ENCODE measurements around the gene KRTAP5-10.
"Not testable (repeated sequence)": the region's sequence is repeated elsewhere in the genome, so short reads cannot be mapped to it uniquely, and the experiment has no call there.

The KRTAP5-10 gene, protein sequence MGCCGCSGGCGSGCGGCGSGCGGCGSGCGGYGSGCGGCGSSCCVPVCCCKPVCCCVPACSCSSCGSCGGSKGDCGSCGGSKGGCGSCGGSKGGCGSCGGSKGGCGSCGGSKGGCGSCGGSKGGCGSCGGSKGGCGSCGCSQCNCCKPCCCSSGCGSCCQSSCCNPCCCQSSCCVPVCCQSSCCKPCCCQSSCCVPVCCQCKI

DNA sequence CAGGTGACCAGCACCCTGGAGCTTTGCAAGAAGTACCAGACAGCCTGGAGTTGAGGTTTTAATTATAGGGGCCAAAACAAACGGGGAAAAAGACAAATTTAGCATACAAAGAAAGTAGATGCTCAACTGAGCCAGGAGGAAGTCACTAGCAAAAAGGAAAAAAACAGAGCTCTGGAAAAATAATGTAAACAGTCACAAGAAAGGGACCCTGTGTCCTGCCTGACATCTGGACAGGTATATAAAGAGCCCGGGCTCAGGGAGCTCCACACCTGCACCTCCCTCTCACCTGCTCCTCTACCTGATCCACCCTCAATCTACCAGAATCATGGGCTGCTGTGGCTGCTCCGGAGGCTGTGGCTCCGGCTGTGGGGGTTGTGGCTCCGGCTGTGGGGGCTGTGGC lies at the start of gene KRTAP5-10:
KRTAP5-10 (plus strand) TSS at position 301 of the 400 bp plus-strand sequence; CDS start at position 326, 25 bp downstream.
- no peak for DNase-seq

DNA sequence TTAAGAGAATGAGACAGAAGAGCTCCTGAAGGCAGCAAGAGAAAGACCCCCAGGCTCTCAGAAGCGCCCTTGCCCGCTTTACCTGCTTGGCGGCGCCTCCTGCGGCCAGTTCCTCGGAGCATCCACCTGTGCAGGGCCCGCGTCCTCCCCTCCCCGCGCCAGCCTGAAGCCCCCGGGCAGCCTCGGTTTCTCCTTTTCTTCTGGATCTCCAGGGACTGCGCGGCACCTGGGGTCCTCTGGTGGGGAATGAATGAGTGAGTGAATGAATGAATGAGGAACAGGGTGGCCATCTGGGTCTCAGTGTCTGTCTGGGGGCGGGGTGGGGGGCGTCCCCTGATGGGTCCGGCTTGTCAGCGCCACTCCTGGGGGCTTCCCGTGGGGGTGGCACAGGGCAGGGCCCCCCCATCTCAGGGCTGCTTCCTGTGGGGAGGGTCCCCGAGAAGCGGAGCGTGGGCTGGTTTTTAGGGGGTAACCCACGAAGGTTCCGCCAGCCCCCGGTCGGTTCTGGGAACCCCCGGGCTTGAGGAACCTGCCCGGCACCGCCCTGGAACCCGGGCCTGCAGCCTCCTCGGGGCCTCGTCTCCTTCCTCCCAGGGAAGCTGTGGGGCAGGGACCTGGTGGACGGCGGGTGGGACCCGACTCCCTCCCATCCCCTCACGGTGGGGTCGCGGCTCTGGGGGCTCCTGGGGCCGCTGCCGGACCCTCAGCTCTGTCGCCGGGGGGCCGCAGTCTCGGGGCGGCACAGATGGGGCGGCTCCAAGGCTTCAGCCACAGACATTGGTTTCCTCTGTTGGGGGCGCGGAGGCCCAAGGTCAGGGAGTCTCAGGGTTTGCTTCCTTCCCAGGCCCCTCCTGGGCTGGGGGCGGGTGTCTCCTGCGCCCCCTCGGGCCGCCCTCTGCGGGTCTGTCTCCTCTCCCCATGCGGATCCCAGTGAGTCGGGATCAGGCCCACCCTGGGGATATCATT lies 46.6 kb upstream of the KRTAP5-10 start:
- no peak for DNase-seq

DNA sequence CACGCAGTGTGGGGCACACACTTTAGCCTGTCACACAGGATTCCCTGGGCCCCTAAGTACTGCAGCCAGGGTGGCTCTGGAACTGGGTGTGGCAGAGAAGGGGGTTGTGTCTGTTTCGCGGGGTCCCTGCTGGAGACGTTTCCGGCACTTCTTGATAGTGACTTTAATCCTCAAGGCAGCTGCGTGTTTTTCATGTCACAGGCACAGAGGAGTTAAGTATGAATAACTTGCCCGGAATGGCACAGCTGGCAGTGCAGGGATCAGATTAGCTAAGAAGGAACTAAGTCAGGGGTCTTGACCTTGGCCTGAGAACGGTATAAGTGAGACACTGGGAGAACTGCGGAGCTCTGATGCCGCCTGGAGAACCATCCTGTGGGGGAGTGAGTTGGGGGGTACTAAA lies 45.8 kb upstream of the KRTAP5-10 start:
- no peak for DNase-seq

DNA sequence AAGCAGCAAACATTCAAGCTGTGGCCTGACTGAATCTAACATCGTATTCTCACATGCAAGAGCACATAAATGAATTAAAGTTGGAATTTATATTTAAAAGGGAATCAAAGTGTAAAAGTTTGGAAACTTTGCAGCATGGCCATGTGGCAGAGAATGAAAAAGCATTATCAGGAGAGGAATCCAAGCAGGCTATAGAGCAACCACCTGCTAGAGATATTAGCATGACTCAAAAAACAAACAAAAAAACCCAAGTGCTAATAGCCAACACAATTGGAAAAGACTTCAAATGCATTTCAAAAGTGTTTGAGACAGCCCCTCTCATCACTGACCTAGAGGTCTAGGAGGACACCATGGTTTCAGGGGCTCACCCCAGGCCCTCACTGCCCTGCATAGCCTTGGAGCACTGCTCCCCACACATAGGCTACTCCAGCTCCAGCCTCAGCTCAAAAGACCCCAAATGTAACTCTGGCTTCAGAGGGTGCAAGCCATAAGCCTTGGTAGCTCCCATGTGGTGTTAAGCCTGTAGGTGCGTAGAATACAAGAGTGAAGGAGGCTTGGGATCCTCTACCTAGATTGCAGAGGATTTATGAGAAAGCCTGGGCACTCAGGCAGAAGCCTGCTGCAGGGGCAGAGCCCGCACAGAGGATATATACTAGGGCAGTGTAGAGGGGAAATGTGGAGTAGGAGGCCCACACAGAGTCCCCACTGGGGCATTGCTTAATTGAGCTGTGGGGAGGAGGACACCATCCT lies 40.0 kb upstream of the KRTAP5-10 start:
- DNase-seq: no peak

DNA sequence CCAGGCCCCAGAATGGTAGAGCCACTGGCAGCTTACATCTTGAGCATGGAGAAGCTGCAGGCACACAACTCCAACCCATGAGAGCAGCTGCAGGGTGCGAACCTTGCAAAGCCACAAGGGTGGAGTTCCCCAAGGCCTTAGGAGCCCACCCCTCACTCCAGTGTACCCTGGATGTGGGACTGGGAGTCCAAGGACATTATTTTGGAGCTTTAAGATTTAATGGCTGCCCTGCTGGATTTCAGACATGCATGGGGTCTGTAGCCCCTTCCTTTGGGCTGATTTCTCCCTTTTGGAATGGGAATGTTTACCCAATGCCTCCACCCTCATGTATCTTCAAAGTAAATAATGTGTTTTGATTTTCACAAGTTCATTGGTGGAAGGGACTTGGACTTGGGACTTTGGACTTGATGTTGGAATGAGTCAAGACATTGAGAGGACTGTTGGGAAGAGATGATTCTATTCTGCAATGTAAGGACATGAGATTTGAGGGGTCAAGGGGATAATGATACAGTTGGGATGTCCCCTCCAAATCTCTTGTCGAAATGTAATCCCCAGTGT lies 39.3 kb upstream of the KRTAP5-10 start:
- DNase-seq: no peak

DNA sequence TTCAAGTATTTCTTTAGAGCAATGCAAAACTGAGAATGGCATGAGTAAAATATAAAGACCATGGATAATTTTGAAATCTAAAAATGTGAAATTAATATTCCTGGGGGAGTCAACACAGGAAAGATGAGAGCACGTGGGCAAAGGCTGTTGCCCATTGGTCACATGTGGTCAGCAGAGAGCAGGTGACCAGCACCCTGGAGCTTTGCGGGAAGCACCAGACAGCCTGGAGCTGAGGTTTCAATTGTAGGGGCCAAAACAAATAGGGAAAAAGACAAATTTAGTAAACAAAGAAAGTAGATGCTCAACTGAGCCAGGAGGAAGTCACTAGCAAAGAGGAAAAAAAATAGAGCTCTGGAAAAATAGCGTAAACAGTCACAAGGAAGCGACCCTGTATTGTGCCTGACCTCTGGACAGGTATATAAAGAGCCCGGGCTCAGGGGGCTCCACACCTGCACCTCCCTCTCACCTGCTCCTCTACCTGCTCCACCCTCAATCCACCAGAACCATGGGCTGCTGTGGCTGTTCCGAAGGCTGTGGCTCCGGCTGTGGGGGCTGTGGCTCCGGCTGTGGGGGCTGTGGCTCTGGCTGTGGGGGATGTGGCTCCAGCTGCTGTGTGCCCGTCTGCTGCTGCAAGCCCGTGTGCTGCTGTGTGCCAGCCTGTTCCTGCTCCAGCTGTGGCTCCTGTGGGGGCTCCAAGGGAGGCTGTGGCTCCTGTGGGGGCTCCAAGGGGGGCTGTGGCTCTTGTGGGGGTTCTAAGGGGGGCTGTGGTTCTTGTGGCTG lies 38.4 kb upstream of the KRTAP5-10 start, which contains the start of gene KRTAP5-7:
KRTAP5-7 (plus strand) TSS at position 472 of the 780 bp plus-strand sequence; CDS start at position 506, 34 bp downstream.
- not testable (repeated sequence) for DNase-seq

DNA sequence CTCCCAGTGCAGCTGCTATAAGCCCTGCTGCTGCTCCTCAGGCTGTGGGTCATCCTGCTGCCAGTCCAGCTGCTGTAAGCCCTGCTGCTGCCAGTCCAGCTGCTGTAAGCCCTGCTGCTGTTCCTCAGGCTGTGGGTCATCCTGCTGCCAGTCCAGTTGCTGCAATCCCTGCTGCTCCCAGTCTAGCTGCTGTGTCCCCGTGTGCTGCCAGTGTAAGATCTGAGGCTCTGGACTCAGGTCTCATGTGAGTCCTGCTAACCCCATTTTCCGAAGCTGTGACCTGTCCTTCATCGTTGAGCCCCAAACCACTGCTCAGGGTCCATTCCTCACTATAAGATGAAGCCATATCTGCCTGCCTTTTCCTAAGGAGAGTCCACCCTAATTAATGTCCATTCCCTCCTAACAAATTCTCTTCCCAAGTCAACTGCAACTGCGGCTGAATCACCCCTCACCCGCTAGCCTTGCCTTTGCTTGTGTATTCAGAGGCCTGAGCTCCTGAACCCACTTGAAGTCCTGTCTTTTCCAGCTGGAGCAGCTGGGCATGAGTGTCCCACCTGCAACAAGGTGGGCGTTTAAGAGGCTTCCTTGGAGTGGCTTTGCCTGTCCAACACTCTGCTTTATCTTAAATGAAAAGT lies 37.7 kb upstream of the KRTAP5-10 start:
- DNase-seq: no peak

DNA sequence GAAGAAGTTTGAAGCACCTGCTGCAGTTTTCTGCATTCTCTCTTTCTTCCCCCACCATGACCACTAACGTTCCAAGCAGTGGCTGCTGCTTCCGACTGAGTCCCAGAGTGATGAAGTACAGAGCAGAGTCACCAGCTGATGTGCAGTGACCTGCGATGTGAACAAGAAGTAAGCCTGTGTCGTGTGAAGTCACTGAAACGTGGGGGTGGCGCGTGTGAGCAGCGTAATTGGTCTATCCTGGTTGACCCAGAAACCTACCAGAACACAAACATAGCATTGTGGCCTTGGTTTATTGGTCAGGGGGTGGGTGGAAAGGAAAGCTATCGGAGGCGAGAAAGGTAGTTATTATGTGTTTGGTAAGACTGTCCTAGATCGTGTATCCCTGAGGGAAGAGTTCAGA lies 34.8 kb upstream of the KRTAP5-10 start:
- no peak for DNase-seq

DNA sequence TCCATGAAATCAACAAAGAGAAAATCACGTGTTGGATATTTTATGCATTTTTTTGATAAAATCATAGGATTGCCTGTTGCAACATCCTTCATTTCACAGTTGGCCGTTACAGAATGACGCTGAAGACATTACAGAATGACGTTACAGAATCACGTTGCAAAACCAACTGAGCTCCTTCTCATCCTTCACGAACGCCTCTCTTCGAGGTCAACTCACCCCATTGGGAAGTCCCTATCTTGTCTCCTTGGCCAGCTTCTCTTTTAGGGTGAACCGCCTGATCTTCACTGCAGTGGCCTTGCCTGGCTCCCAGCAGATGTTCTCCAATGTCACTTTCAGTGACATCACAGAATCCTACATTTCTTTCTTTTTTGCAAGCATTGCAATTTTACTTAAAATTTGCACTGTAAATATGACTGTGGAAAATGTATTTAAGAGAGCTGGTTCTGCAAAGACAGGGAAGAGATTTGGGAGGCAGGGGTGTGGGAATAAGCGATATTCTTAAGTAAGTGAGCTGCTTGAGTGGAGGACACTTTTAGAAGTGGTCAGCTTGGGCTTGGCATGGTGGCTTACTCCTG lies 33.2 kb upstream of the KRTAP5-10 start:
- no peak for DNase-seq

DNA sequence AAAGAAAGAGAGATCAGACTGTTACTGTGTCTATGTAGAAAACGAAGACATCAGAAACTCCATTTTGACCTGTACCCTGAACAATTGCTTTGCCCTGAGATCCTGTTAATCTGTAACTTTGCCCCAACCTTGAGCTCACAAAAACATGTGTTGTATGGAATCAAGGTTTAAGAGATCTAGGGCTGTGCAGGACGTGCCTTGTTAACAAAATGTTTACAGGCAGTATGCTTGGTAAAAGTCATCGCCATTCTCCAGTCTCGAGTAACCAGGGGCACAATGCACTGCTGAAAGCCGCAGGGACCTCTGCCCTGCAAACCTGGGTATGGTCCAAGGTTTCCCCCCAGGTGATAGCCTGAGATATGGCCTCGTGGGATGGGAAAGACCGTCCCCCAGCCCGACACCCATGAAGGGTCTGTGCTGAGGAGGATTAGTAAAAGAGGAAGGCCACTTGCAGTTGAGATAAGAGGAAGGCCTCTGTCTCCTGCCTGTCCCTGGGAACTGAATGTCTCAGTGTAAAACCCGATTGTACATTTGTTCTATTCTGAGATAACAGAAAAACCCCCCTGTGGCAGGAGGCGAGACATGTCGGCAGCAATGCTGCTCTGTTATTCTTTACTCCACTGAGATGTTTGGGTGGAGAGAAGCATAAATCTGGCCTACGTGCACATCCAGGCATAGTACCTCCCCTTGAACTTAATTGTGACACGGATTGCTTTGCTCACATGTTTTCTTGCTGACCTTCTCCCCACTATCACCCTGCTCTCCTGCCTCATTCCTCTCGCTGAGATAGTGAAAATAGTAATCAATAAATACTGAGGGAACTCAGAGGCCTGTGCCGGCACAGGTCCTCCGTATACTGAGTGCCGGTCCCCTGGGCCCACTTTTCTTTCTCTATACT lies 30.4 kb upstream of the KRTAP5-10 start:
- not testable (repeated sequence) for DNase-seq

DNA sequence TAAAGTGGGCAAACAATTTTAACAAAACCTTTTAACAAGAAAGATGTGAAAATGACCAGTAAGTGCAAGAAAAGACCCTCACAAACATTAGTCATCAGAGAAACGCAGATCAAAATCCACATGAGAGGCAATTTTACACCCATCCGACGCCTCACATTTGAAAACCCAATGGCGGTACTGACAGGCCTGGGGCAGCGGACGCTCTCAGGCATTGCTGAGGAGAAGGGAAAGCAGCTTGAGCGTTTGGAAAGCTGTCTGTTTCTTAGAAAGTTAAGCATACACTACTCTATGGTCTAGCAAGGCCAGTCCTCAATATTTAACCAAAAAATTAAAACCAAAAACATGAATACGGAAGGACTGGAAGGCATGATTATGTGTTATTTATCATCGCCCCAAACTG lies 29.5 kb upstream of the KRTAP5-10 start:
- no peak for DNase-seq

DNA sequence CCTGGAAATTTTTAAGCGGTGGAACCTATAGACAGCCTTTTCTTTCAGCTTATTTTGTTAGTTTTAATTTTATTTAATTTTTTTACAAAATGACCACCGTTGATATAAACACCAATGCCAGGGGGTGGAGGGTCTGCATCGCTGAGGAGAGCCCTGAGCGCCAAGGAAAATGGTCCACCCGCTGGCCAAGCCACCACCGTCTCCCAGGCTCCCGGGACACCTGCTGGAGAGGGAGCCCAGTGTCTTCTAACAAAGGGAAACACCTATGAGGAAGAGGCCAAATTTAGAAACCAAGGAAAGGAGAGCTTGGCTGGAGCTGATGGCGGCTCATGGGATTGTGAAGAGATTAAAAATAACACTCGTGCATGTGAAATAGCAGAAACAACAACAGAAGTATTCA lies 27.8 kb upstream of the KRTAP5-10 start:
- no peak for DNase-seq

DNA sequence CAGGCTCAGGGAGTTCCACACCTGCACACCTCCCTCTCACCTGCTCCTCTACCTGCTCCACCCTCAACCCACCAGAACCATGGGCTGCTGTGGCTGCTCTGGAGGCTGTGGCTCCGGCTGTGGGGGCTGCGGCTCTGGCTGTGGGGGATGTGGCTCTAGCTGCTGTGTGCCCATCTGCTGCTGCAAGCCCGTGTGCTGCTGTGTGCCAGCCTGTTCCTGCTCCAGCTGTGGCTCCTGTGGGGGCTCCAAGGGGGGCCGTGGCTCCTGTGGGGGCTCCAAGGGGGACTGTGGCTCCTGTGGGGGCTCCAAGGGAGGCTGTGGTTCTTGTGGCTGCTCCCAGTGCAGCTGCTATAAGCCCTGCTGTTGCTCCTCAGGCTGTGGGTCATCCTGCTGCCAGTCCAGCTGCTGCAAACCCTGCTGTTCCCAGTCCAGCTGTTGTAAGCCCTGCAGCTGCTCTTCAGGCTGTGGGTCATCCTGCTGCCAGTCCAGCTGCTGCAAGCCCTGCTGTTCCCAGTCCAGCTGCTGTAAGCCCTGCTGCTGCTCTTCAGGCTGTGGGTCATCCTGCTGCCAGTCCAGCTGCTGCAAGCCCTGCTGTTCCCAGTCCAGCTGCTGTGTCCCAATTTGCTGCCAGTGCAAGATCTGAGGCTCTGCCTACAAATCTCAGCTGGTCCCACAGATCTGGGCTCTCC lies 27.2 kb upstream of the KRTAP5-10 start, which contains the start of gene KRTAP5-8:
KRTAP5-8 (plus strand) TSS at position 49 of the 689 bp plus-strand sequence; CDS start at position 80, 31 bp downstream.
- DNase-seq: not testable (repeated sequence)

DNA sequence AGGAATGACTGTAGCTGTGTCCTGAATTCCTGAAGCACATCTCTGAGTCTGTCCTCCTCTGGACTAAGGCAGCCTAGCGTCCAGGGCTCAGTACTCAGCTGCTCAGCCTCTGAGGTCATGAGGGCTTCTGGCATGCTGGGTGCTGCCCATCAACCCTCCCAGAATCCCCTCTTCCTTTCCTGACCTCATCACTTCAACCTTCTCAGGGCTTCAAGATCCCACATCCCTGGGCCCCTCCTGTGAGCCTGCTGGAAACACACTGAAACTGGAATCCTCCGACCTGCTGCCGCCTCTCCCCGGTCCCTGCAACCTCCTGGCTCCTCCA lies 26.7 kb upstream of the KRTAP5-10 start:
- no peak for DNase-seq

DNA sequence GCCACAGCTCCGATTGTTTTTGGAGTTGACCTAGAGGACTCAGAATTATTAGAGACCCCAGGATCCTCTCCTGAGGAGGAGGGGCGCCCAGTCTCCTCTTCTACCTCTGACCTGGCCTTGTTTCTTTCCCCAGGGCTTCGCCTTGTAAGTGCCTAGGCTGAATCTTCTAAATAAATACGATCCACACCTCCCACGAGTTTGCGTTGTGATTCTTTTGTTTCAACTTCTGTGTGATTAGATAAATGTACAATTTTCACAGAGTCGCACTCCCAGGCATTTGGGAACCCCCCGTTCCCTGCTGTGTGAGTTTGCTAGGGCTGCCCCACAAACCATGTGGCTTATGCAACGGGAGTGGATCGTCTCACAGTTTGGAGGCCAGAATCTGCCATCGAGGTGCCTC lies 26.3 kb upstream of the KRTAP5-10 start:
- no peak for DNase-seq

DNA sequence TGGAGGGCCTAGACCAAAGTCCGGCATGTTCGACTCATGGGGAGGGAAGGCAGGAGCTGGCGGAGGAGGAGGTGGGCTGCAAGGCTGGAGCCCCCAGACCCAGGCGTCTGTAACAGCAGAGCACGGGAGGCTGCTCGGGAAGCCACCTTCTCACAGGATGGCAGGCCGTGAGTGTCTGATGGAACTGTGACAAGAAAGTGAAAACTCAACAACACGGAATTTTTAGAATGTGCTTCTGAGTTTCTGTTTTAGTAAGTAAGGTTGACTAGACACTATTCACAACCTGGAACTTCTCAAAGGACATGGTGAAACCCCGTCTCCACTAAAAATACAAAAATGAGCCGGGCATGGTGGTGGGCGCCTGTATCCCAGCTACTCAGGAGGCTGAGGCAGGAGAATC lies 25.4 kb upstream of the KRTAP5-10 start:
- DNase-seq: not testable (repeated sequence)

DNA sequence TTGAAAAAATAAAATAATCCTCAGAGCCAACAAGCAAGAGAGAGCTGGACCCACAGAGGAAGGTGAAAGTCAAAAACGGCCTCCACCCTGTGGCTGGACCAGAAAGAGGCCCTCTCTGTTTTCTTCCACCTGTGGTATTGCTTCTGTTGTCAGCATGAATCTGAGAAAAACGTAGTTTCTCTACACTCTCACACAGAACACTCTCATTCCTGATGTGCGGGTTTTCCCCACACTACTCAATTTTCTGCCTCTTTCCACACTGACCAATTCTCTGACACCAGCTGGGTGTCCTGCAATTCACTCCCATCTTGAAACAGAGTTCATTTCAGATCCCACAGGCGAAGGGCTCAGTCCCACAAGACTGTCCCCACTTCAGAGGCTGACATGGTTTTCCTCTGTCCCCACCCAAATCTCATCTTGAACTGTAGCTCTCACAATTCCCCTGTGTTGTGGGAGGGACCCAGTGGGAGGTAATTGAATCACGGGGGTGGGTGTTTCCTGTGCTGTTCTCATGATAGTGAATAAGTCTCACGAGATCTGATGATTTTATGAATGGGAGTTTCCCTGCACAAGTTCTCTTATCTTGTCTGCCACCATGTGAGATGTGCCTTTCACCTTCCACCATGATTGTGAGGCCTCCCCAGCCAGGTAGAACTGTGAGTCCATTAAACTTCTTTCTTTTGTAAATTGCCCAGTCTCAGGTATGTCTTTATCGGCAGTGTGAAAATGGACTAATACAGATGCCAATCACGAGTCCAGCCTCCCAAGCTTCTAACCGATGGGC lies 24.6 kb upstream of the KRTAP5-10 start:
- not testable (repeated sequence) for DNase-seq

DNA sequence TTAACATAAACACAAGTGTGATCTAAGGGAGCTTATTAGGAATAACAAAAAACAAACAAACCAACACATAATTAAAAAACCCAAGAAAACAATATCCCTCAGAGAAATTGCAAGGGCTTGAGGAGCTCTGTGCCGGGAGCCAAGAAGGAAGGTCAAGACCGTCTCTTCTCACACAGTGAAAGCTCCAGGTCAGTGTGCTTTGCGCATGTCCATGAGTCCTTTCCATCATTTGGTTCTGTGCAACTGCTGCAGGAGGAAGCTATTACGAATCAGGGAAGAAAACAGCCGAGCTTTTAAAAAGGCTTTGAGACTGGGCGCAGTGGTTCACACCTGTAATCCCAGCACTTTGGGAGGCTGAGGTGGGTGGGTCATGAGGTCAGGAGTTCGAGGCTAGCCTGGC lies 23.0 kb upstream of the KRTAP5-10 start:
- DNase-seq: no peak
